Gastrocnemius medialis (tissue), 4 donors: ENCODE measurements around the gene TAF5L.

ENCODE experiments used
- CTCF ChIP-seq, 5 experiments: fragments of 450-650 bp in 3 of 5; fragments of 200-600 bp in 2 of 5; sonication (generic) in 2 of 5; IDR thresholded peaks in 4 of 5; conservative IDR thresholded peaks in 1 of 5; 1 replicate in 4 of 5; 2 replicates in 1 of 5; pipeline ENCODE4 v1.5.1; 2016 to 2019; ENCODE audit warnings: antibody characterized with exemption in 5 of 5, mild to moderate bottlenecking in 3 of 5, moderate library complexity in 3 of 5
- POLR2A ChIP-seq, 2 donors: fragments of 450-650 bp; IDR thresholded peaks; one replicate each; pipeline ENCODE4 v1.6.1; 2017; ENCODE audit warnings: antibody characterized with exemption in 2 of 2, mild to moderate bottlenecking in 2 of 2, moderate library complexity in 2 of 2

GRCh38 chr1:229655781-229656180, 29.9 kb upstream of the TAF5L start:
- TF ChIP-seq POLR2A (IDR thresholded peaks at IDR 0.05) (no peak), CTCF (IDR thresholded peaks at IDR 0.05 in 4 of 5, conservative IDR thresholded peaks at IDR 0.05 in 1 of 5) (no peak)
